PC-9 (cell line): ENCODE measurements around the gene GNG3.
"Not testable (repeated sequence)": the region's sequence is repeated elsewhere in the genome, so short reads cannot be mapped to it uniquely, and the experiment has no call there.

ENCODE experiments used
- EZH2 ChIP-seq: fragments of 200-600 bp; sonication (generic); IDR thresholded peaks from 2 replicates; pipeline ENCODE4 v1.8.0; 2017; ENCODE audit warnings: antibody characterized with exemption, low read depth
- TF ChIP-seq, protein P1 (sequence below): fragments of 200-600 bp; sonication (generic); conservative IDR thresholded peaks from 2 replicates; pipeline ENCODE4 v1.6.1; 2017; ENCODE audit warnings: mixed run types, antibody characterized with exemption, mild to moderate bottlenecking, moderate library complexity

DNA sequence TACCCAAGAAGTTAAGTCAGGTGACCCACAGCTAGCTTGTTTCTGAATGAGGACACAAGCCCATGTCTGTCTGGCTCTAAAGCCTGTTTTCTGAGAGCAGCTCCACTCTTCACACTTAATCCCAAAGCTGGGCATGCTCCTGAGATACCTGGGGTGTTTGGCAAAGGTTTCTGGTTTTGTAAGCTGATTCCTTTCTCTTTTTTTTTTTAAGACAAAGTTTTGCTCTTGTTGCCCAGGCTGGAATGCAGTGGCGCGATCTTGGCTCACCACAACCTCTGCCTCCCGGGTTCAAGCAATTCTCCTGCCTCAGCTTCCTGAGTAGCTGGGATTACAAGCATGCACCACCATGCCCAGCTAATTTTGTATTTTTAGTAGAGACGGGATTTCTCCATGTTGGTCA is 13.9 kb upstream of the GNG3 start:
- TF ChIP-seq, protein P1, sequence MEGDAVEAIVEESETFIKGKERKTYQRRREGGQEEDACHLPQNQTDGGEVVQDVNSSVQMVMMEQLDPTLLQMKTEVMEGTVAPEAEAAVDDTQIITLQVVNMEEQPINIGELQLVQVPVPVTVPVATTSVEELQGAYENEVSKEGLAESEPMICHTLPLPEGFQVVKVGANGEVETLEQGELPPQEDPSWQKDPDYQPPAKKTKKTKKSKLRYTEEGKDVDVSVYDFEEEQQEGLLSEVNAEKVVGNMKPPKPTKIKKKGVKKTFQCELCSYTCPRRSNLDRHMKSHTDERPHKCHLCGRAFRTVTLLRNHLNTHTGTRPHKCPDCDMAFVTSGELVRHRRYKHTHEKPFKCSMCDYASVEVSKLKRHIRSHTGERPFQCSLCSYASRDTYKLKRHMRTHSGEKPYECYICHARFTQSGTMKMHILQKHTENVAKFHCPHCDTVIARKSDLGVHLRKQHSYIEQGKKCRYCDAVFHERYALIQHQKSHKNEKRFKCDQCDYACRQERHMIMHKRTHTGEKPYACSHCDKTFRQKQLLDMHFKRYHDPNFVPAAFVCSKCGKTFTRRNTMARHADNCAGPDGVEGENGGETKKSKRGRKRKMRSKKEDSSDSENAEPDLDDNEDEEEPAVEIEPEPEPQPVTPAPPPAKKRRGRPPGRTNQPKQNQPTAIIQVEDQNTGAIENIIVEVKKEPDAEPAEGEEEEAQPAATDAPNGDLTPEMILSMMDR, result not testable (repeated sequence)
- not testable (repeated sequence) for TF ChIP-seq EZH2
